CD4-positive, alpha-beta T cell (primary cell): ENCODE data around the gene LRRC30. TPM values are rescaled to one million over a fixed set of nuclear protein-coding genes. Genes with fewer than 3 reads are reported as not detected.

Source experiments
- ATAC-seq: fragments of 200-7000 bp; cut with Tn5 transposase; one replicate; pipeline ENCODE4 v1.10.0; 2022; ENCODE audit warnings: mild to moderate bottlenecking; ENCODE audit not compliant: poor library complexity
- CTCF ChIA-PET: fragments of 350-600 bp; sonication (Branson Sonifier 250); formaldehyde crosslinking; loops from one replicate; lab custom pipeline; 2021; ENCODE audit warnings: antibody characterized with exemption, inconsistent platforms; lab: Charles Lee
- POLR2A ChIA-PET: fragments of 350-600 bp; sonication (Branson Sonifier 250); formaldehyde crosslinking; loops from one replicate; lab custom pipeline; 2021; ENCODE audit warnings: antibody characterized with exemption, inconsistent platforms; lab: Charles Lee
- DNase-seq, 14 experiments: peaks; one replicate each; pipeline ENCODE4 v3.0.0-alpha.2; 2013 to 2020; ENCODE audit warnings: mixed read lengths in 2 of 14
- H3K27ac ChIP-seq, 2 donors: one replicate each; pipeline versions ENCODE4 v1.5.1 to v1.7.0; 2013; ENCODE audit warnings: low read length in 2 of 2, low read depth in 1 of 2, mild to moderate bottlenecking in 1 of 2
- H3K27me3 ChIP-seq, 2 experiments: 1 replicate in 1 of 2; 2 replicates in 1 of 2; pipeline versions ENCODE4 v1.6.1 to v1.7.0; 2013; ENCODE audit warnings: low read length in 2 of 2, control low read depth in 1 of 2, mild to moderate bottlenecking in 1 of 2, moderate library complexity in 1 of 2; ENCODE audit not compliant: insufficient read depth in 2 of 2, control insufficient read depth in 1 of 2
- H3K36me3 ChIP-seq: one replicate; pipeline ENCODE4 v1.6.1; 2013; ENCODE audit warnings: low read length, control low read depth; ENCODE audit not compliant: insufficient read depth
- H3K4me1 ChIP-seq: one replicate; pipeline ENCODE4 v1.6.1; 2013; ENCODE audit warnings: low read length, control low read depth; ENCODE audit not compliant: insufficient read depth
- H3K4me3 ChIP-seq: one replicate; pipeline ENCODE4 v1.5.1; 2013; ENCODE audit warnings: mild to moderate bottlenecking, low read length, moderate library complexity
- H3K9me3 ChIP-seq, 2 experiments: 1 replicate in 1 of 2; 2 replicates in 1 of 2; pipeline versions ENCODE4 v1.6.1 to v1.7.0; 2013; ENCODE audit warnings: low read length in 2 of 2, mild to moderate bottlenecking in 2 of 2, control low read depth in 1 of 2, moderate library complexity in 1 of 2; ENCODE audit not compliant: control insufficient read depth in 1 of 2, insufficient read depth in 1 of 2
- H3K27ac Mint-ChIP-seq: one replicate; pipeline ENCODE4 v1.8.0; 2020; ENCODE audit warnings: mixed read lengths
- H3K27me3 Mint-ChIP-seq: one replicate; pipeline ENCODE4 v1.8.0; 2021; ENCODE audit warnings: mixed read lengths
- H3K36me3 Mint-ChIP-seq: one replicate; pipeline ENCODE4 v1.8.0; 2021; ENCODE audit warnings: low read depth, mixed read lengths
- H3K4me1 Mint-ChIP-seq: one replicate; pipeline ENCODE4 v1.8.0; 2021; ENCODE audit warnings: low read depth, mixed read lengths
- H3K4me3 Mint-ChIP-seq: one replicate; pipeline ENCODE4 v1.8.0; 2020; ENCODE audit warnings: mild to moderate bottlenecking, mixed read lengths
- H3K9me3 Mint-ChIP-seq: one replicate; pipeline ENCODE4 v1.8.0; 2020; ENCODE audit warnings: mixed read lengths
- CTCF ChIP-seq: fragments of 200-600 bp; IDR thresholded peaks from one replicate; pipeline ENCODE4 v1.8.0; 2022; ENCODE audit warnings: antibody characterized with exemption, mild to moderate bottlenecking
- intact Hi-C, 2 experiments: fragments of 100-400 bp; cut with DNase I in 1 of 2; cut with micrococcal nuclease in 1 of 2; formaldehyde crosslinking; loops; one replicate each; pipeline versions ENCODE4 v1.15.1 to v1.9.0; 2023 to 2025; cut with DNase I, micrococcal nuclease
- total RNA-seq, 174 experiments: library from RNA in 2 of 174; stranded (reverse) in 2 of 174; gene quantifications; one replicate each; pipeline ENCODE4 v1.2.3 and lab custom pipeline; 2021 to 2026

LRRC30 gene
- total RNA-seq, 2 experiments from 2014 or later: not detected

GRCh38 chr18:7191736-7192135, 39.2 kb upstream of the LRRC30 start:
- Histone ChIP-seq H3K36me3 (no peaks in the 10 kb centered on the region), H3K9me3 (peaks cover 0 to 5% of the 10 kb centered on the region in 2 experiments), H3K4me3 (no peak overlapping the region), H3K27ac (no peak overlapping the region), H3K4me1 (no peaks in the 10 kb centered on the region), H3K27me3 (no peaks in the 10 kb centered on the region)
- DNase-seq: no peak
- ChIA-PET POLR2A (no interaction called here), CTCF (no interaction called here)
- Mint-ChIP-seq H3K36me3 (no peaks in the 10 kb centered on the region), H3K9me3 (peaks cover 2% of the 10 kb centered on the region), H3K4me1 (no peaks in the 10 kb centered on the region), H3K27ac (no peak overlapping the region), H3K27me3 (no peaks in the 10 kb centered on the region), H3K4me3 (no peak overlapping the region)
- ATAC-seq: no peak
- no peak for TF ChIP-seq CTCF
- intact Hi-C loops: no loop called here

GRCh38 chr18:7195266-7195665, 35.6 kb upstream of the LRRC30 start:
- Histone ChIP-seq H3K27ac (no peak overlapping the region), H3K4me1 (no peaks in the 10 kb centered on the region), H3K9me3 (peaks cover 0 to 5% of the 10 kb centered on the region in 2 experiments), H3K36me3 (no peaks in the 10 kb centered on the region), H3K27me3 (no peaks in the 10 kb centered on the region), H3K4me3 (no peak overlapping the region)
- H3K4me3 Mint-ChIP-seq: no peak overlapping the region
- CTCF ChIA-PET: no interaction called here
- H3K27me3 Mint-ChIP-seq: no peaks in the 10 kb centered on the region
- intact Hi-C loops: no loop called here
- POLR2A ChIA-PET: no interaction called here
- no peak for DNase-seq
- ATAC-seq: no peak
- H3K4me1 Mint-ChIP-seq: no peaks in the 10 kb centered on the region
- H3K36me3 Mint-ChIP-seq: no peaks in the 10 kb centered on the region
- no peaks in the 10 kb centered on the region for H3K9me3 Mint-ChIP-seq
- H3K27ac Mint-ChIP-seq: no peak overlapping the region
- TF ChIP-seq CTCF: no peak

GRCh38 chr18:7196421-7196820, 34.5 kb upstream of the LRRC30 start:
- Histone ChIP-seq H3K4me1 (no peaks in the 10 kb centered on the region), H3K27ac (no peak overlapping the region), H3K4me3 (no peak overlapping the region), H3K9me3 (peaks cover 0 to 5% of the 10 kb centered on the region in 2 experiments), H3K36me3 (no peaks in the 10 kb centered on the region), H3K27me3 (no peaks in the 10 kb centered on the region)
- intact Hi-C loops: no loop called here
- no peak overlapping the region for H3K4me3 Mint-ChIP-seq
- no peak for TF ChIP-seq CTCF
- POLR2A ChIA-PET: no interaction called here
- H3K36me3 Mint-ChIP-seq: no peaks in the 10 kb centered on the region
- no peaks in the 10 kb centered on the region for H3K9me3 Mint-ChIP-seq
- no peak for ATAC-seq
- CTCF ChIA-PET: no interaction called here
- H3K27ac Mint-ChIP-seq: no peak overlapping the region
- DNase-seq: no peak
- H3K4me1 Mint-ChIP-seq: no peaks in the 10 kb centered on the region
- no peaks in the 10 kb centered on the region for H3K27me3 Mint-ChIP-seq
